ENCODE results near the gene TAF1D. TPM values are rescaled to one million over a fixed set of nuclear protein-coding genes. Genes with fewer than 3 reads are reported as not detected.
"Not testable (repeated sequence)": the region's sequence is repeated elsewhere in the genome, so short reads cannot be mapped to it uniquely, and the experiment has no call there.

The TAF1D gene
- polyA plus RNA-seq, 12 donors = 79.0 to 205 (median 120) TPM; not detected in 1

- DNase-seq = no peak
These were observed 15.5 kb upstream of the TAF1D start for GRCh38 chr11:93756748-93757147.

GRCh38 chr11:93753241-93753640 is 11.9 kb upstream of the TAF1D start:
- DNase-seq = no peak

DNA sequence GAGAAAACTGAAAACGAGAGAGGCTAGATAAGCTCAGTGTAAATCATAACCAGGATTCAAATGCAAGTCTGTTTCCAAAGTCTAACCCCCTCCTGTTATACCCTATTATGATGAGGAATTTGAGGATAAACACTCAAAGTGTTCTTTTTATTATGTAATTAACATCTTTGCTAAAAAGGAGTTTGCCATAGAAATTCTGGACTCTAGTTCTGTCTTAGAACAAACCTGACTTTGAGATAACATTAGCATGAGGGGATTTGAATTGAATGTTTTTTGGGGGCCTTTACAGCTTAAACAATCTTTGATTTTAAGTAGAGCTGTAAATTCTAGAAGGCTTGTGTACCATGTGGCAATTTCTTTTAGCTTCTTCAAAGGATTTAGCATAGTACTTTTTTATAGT is 9.7 kb upstream of the TAF1D start:
- no peak for DNase-seq

GRCh38 chr11:93747122-93747521 is 5.8 kb upstream of the TAF1D start:
- no peak for DNase-seq

- no peak for DNase-seq
These were observed 4.8 kb upstream of the TAF1D start for GRCh38 chr11:93746101-93746500.

GRCh38 chr11:93745005-93745755 is 3.9 kb upstream of the TAF1D start:
- not testable (repeated sequence) for DNase-seq

- DNase-seq = no peak
These were observed 3.3 kb upstream of the TAF1D start for GRCh38 chr11:93744669-93745004.

- DNase-seq = no peak
These were observed 2.0 kb upstream of the TAF1D start for GRCh38 chr11:93743291-93743690.

- DNase-seq = no peak
These were observed 559 bp upstream of the TAF1D start for GRCh38 chr11:93741882-93742226.

DNA sequence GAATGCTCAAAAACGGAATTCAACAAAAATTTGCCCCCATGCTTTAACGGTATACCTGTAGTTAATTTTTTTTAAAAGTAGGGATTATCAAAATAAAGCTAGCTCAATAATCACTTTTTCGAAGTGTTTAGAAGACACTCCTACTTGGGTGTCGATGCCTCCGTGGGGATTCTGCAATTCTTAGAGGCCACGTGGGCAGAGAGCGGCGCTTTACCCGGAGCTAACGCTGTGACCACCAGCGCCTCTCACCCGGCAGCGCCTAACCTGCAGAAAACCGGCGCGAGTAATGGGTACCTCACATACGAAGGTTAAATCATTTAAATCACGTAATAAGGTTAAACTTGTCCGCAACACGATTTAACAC is 583 bp downstream of the TAF1D start:
- DNase-seq = peak; percentile 59

- peak; percentile 1 for DNase-seq
These were observed 1.1 kb downstream of the TAF1D start for GRCh38 chr11:93740031-93740729.

- no peak for DNase-seq
These were observed 2.6 kb downstream of the TAF1D start for GRCh38 chr11:93738647-93739081.

- no peak for DNase-seq
These were observed 3.2 kb downstream of the TAF1D start for GRCh38 chr11:93737904-93738612.

GRCh38 chr11:93736129-93736528 is 5.2 kb downstream of the TAF1D start:
- no peak for DNase-seq

GRCh38 chr11:93735627-93736026 is 5.7 kb downstream of the TAF1D start:
- DNase-seq = no peak

- no peak for DNase-seq
These were observed 6.7 kb downstream of the TAF1D start for GRCh38 chr11:93734427-93735222.

- DNase-seq = no peak
These were observed 7.8 kb downstream of the TAF1D start for GRCh38 chr11:93733474-93733873.

GRCh38 chr11:93732237-93732892 is 8.9 kb downstream of the TAF1D start:
- no peak for DNase-seq

DNA sequence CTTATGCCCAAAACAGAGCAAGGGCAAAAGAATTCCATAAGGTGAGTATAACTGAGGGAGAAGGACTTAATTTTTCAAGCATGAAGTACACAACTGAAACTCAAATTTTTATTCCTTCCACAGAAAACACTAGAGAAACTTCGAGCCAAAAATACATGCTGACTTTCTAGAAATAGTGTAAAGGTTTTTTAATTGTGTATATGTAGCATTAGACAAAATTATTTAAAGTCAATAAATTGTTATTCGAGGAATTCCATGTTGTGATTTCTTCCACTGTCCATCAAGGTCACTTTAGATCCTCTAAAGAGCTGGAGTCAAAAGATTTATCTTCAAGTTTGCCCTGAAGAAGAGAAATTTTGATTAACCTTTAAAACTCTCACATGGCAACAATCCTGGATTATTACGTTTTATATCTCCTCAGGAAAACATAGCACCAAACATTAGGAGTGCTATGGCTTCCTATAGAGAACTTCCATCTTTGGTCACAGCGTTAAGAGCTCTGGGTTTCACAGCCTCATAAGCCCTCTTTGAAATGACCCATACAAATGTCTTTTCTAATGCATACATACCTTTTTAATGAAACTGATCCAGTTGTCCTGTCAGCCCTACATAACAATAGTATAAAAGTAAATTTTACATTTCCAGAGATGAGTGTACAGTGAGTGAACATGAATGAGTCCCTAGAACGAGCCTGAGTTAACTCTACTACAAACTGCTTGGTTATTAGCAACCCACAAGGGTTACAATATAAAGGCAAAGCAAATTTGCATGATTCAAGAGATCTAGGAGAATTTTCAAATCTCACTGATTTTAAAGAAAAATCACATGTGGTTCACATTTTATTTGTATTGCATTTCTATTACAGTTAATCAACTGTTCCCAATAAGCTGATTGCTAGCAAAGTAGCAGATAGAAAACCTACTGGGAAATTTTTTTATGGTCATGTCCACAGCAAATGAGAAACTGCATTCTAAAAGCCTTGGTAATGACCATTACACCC is 10.9 kb downstream of the TAF1D start:
- DNase-seq = no peak

DNA sequence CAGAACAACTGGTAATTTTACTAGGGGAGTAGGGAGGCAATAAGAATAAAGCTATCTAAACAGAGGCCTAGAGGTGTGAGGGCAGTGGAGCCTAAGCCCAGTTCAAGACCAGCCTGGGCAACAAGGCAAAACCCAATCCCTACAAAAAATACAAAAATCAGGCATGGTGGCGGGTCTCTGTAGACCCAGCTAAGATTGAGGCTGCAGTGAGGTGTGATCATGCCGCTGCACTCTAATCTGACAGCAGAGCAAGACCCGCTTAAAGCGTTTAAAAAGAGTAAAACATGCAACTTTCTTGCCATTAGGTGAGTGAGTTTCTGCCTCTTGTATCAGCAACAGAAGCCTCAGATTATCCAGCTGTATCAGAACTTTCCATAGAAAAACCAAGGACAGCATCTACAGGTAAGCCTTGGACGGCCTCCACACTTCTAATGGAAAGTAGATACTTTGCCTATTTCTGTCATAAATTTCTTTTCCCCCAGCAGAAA is 12.1 kb downstream of the TAF1D start:
- no peak for DNase-seq

All from muscle of arm (tissue), 12 donors.